Erythroblast (primary cell): ENCODE results near the gene APOL4.
A peak's percentile ranks its signal among the peaks of the same experiment; 100 is the strongest.
"Not testable (repeated sequence)": the region's sequence is repeated elsewhere in the genome, so short reads cannot be mapped to it uniquely, and the experiment has no call there.

Source experiments
- DNase-seq, 2 experiments: peaks; one replicate each; lab custom pipeline; 2025; lab: John Stamatoyannopoulos, UW
- GATA1 ChIP-seq: IDR thresholded peaks from 2 replicates; pipeline ENCODE4 v1.6.1; 2011; ENCODE audit warnings: low read depth, mild to moderate bottlenecking, control low read depth, low read length, moderate library complexity
- POLR2A ChIP-seq: IDR thresholded peaks from 2 replicates; pipeline ENCODE4 v1.6.1; 2011; ENCODE audit warnings: mild to moderate bottlenecking, low read length

Gene APOL4

GRCh38 chr22:36166086-36166485 is 35.5 kb downstream of the APOL4 start:
- TF ChIP-seq POLR2A (no peak), GATA1 (no peak)
- no peak for DNase-seq

DNA sequence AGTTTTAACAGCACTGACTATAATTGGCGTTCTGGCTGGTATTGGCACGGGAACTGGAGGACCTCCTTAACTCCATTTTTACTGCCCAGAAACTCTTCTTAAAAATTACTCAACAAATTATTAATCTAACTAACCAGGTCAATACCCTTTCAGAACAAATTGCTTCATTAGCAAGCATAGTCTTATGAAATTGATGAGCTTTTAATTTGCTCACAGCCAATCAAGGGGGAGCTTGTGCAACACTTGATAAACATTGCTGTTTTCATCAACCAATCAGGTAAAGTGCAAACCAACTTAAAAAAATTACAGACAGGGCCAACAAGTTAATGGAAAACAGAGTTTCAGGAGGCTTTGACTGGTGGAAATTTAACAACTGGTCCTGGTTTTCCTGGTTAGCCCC is 36.5 kb downstream of the APOL4 start:
- no peak for TF ChIP-seq POLR2A
- no peak for TF ChIP-seq GATA1
- no peak for DNase-seq

DNA sequence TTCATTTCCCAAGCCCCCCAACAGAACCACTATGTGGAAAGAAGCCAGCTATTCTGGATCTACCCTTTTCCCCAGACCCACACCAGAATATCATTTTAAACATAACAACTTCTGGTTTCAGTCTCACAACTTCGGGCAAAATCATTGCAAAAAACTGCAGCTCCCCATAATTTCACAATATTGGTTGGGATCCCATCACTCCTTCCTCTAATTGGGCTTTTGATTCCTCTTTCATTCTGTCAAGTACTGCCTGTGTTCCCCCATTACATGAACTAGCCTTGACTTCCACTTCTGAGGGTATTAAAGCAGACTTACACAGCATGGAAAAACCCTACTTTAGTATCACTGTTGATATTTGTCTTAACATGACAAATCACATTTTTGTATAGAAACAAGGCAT is 37.0 kb downstream of the APOL4 start:
- TF ChIP-seq POLR2A (no peak), GATA1 (no peak)
- DNase-seq = no peak

DNA sequence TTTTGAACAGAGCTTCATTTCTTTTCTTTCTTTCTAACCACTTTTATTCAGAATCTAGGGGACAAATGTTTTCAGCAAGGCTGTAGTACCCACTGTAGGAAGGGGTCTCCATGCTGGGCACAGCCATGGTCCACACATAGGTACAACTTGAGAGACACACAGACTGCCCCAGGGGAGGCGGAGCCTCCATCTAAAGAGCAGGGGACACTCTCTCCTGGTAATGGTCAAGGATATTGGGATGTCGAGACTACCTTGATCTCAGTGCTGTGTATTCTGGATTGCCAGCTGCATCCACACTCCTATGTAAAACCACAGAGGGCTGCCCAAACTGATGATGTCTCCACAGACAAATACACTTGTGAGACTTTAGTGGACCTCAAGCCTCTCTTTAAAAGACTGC is 38.1 kb downstream of the APOL4 start:
- TF ChIP-seq POLR2A = no peak
- TF ChIP-seq GATA1 = no peak
- DNase-seq = no peak

DNA sequence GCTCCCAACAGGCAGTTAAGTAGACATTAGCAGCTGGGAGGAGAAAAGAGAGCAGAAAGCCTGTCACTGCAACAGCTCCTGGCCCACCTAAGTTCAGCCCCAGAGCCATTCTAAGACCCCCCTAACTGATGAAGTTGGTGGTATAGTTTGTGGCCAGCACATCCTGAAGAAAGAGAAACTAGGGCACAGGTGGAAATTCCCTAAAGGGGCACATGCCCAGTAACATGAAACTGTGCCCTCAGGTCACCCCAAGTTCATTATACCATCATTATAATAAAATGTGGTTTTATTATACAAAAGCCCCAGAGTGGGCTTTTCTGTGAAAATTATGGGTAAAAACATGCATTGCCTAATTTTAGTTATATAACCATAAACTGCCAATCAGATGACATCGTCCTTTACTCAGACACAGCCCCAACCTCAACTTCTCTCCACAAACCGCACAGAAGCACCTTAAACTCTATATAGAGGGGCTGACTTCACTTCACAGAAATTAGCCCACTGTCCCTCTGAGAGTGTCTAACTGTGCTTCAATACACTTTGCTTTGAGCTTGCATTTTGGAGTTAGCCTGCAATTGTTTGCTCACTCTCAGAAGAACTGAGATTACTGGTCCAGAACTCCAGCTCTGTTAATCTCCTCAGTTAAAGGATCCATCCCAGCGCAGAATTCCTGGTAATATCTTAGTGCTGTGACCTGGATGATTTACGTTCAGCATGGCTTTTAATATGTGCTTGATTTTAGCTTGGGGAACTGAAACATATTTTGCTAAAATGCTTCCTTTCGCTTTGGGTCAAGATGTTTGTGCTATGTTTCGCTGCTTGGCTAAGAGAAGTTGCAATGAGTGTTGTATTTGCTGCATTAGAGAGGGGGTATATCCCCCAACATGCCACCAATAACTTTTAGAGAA is 39.2 kb downstream of the APOL4 start:
- TF ChIP-seq POLR2A (no peak), GATA1 (no peak)

GRCh38 chr22:36161793-36162126 is 39.8 kb downstream of the APOL4 start:
- not testable (repeated sequence) for DNase-seq

More for the DNA sequence above, 39.2 kb downstream of the APOL4 start:
- DNase-seq = no peak

DNA sequence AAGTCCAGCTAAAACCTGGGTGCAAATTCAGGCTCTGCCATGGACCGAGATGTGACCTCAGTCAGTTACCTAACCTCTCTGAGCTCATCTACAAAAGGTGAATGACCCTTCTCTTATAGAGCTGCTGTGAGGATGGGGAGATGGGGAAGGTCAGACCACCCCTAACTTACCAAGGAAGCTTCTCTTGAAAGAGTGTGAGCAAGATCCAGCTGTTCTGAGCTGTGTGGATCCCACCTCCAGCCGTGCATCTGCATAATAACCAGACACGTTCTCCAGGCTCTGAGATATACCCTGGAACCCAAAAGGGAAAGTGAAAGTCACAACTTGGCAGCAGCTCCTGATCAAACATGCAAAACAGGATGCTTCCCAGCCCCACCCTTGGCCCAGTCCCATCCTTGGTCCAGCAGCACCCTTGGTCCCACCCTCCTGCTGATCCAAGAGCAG is 41.1 kb downstream of the APOL4 start, which contains the start of gene APOL3:
APOL3 (minus strand) TSS at position 257 of the 444 bp plus-strand sequence. CDS start 11,700 bp downstream, outside the sequence.
- peak; percentile 53 for TF ChIP-seq POLR2A
- TF ChIP-seq GATA1 = no peak
- DNase-seq = peak; percentile 47 to 70

DNA sequence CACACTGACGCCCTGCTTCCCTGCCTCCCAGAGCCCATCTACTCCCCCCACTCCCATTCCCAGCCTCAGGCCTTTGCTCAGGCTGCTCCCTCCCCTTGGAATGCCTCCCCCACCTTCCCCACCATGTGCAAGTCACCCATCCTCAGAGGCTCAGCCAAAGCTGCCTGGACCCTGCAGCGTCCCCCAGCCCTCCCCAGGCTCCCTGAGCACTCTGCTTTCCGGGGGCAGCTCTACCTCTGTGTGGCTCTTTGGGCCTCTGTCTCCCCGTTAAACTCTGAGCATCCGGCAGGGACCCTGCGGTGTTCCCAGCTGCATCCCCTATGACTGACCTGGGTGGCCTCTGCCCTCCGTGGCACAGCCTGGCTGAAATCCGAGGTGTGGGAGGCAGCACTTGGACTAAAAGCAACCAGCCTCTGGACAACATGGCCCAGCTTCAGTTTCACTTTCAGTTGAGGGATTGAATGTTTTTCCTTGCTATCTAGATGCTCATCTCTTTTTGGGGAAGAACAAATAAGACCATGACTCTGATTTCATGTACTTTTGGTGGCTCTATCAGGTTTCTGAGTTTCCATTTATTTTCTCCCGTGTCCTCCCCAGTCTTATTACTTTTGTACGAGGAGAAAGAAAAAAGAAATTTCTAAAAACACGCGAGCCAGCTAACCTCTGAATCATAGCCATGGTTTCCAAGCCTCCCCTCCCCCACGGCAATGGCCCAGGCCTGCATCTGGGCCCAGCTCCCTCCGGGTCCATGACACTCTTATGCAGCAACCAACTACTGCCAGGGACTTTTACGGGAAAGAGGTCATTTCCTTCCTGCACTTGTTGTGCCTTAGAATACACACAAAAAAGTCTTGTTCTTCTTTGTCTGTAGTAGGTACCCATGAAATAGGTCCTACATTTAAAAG is 44.8 kb downstream of the APOL4 start:
- TF ChIP-seq GATA1 = no peak
- TF ChIP-seq POLR2A = no peak
- peak; percentile 64 to 76 for DNase-seq

DNA sequence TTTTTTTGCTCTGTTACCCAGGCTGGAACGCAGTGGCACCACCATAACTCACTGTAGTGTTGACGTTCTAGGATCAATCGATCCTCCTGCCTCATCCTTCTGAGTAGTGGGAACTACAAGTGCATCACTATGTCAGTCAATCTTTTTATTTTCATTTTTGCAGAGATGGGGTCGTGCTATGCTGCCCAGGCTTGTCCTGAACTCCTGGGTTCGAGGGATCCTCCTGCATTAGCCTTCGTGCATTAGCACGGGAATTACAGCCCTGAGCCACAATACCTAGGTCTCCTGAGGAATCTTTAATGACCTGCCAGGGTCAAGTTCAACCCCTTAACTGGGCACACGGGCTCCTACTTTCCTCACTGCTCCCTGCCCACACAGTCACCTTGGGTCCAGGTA is 45.5 kb downstream of the APOL4 start:
- no peak for DNase-seq
- TF ChIP-seq POLR2A (no peak), GATA1 (no peak)

- TF ChIP-seq POLR2A = no peak
- no peak for TF ChIP-seq GATA1
- DNase-seq = peak; percentile 25 to 36
Measured at GRCh38 chr22:36155702-36156101, 45.9 kb downstream of the APOL4 start.

DNA sequence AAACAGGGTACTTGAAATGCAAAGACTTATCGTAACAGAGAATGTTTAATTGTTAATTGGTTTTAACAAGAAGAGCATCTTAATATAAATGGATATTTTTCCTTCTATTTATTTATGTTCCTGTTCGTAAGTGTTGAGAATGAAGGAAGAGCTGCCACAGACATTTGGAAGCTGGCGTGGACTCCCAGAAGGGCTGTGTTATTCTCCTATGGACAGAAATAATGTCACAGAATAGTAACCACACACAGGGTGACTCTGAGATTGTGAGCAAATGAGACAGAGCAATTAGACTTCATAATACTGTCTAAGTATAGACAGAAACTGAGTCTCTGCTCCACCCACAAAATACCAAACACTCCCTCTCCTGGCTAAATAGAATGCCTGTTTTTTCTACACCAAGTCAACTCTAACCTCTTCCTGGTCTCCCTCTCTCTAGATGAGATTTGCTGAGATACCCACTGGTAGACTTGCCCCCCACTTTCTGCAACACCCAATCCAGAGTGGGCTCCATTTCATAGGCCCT is 47.1 kb downstream of the APOL4 start:
- TF ChIP-seq POLR2A (no peak), GATA1 (no peak)
- no peak for DNase-seq

DNA sequence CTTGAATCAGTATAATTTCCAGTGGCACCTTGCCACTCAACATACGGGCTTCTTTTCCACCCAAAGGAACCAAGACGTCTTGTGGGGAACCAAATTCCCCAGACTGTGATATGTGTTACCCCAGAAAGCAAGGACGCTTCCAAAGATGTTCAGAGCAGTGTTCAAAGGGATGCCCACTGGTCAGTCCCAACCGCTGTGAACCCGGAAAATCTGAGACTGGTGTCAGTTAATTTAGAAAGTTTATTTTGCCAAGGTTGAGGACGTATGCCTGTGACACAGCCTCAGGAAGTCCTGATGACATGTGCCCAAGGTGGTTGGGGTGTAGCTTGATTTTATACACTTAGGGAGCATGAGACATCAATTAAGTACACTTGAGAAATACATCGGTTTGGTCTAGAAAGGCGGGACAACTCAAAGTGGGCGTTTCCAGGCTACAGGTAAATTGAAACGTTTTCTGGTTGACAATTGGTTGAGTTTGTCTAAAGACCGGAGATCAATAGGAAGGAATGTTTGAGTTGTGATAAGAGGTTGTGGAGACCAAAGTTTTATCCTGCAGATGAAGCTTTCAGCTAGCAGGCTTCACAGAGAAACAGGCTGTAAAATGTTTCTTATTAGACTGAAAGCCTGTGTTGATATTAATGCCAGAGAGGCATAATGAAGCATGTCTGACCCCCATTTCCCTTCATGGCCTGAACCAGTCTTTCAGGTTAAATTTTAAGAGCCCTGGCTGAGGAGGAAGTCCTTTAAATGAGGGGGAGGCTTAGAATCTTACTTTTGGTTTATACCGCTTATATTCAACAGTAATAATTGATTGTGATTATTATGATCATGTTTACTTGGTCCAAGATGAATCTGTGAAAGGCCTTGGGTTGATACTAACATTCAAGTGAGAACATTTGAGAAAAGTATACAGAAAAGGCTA is 47.8 kb downstream of the APOL4 start:
- TF ChIP-seq POLR2A (no peak), GATA1 (no peak)
- no peak for DNase-seq

DNA sequence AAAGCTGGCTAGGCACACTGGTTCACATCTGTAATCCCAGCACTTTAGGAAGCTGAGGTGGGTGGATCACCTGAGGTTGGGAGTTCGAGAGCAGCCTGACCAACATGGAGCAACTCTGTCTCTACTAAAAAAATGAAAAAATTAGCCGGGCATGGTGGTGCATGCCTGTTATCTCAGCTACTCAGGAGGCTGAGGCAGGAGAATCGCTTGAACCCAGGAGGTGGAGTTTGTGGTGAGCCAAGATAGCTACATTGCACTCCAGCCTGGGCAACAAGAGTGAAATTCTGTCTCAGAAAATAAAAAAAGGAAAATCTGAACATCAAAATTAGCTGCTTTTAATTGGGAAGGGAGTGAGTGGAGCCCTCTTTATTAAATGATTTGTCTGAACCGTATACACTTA is 48.8 kb downstream of the APOL4 start:
- peak; percentile 48 to 75 for DNase-seq
